ENCODE results near the gene FAM13C.

FAM13C gene

DNA sequence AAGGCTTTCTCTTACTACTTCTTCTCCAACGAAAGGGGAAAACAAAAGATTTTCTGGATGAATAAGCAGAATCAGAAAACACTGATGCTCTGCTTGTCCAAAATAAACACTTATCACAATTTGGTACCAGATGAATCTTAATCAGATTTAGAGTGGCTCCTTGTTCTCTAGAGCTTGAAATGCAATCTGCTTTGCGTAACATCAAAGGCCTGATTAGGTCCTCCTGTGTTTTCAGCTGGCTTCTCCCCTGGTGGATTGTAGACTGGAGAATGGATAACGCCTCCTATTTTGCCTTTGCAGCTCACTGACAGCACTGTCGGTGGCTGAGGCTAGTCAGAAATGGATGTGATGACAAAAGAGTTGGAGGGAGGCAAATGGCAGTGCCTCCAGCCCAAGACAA is 91.2 kb downstream of the FAM13C start:
- TF ChIP-seq MZF1 (tag by site-specific recombination; IDR thresholded peaks at IDR 0.05; ENCODE audit: borderline replicate concordance) (0 out of 2 replicates have a peak, but pooled peaks have one; percentile 12), TCF7L2 (IDR thresholded peaks at IDR 0.05; ENCODE audit: borderline replicate concordance, low read depth, low read length) (no peak)
- Histone ChIP-seq H3K9me3 (ENCODE audit: control insufficient read depth, insufficient read depth, low read depth, low read length) (no peaks in the 10 kb centered on the region), H3K4me1 (ENCODE audit: control insufficient read depth, insufficient read depth, low read length) (no peaks in the 10 kb centered on the region), H3K36me3 (ENCODE audit: control insufficient read depth in 2 of 2, insufficient read depth in 1 of 2, low read length in 2 of 2) (peaks cover 0 to 3% of the 10 kb centered on the region in 2 experiments; a peak in 1 of 3 replicates), H3K27ac (ENCODE audit: extremely low read depth, low read depth, low read length) (no peak overlapping the region), H3K4me3 (ENCODE audit: low read depth, low read length) (no peak overlapping the region)
- ChIA-PET CTCF (no interaction called here), POLR2A (no interaction called here)

- ChIA-PET POLR2A (no interaction called here), CTCF (no interaction called here)
- Histone ChIP-seq H3K9me3 (ENCODE audit: control insufficient read depth, insufficient read depth, low read depth, low read length) (no peaks in the 10 kb centered on the region), H3K27ac (ENCODE audit: extremely low read depth, low read depth, low read length) (no peak overlapping the region), H3K4me1 (ENCODE audit: control insufficient read depth, insufficient read depth, low read length) (no peaks in the 10 kb centered on the region), H3K4me3 (ENCODE audit: low read depth, low read length) (no peak overlapping the region), H3K36me3 (ENCODE audit: control insufficient read depth in 2 of 2, insufficient read depth in 1 of 2, low read length in 2 of 2) (peaks cover 0 to 3% of the 10 kb centered on the region in 2 experiments; a peak in 1 of 3 replicates)
- TF ChIP-seq KLF7 (tag by site-specific recombination; IDR thresholded peaks at IDR 0.05; ENCODE audit: borderline replicate concordance) (no peak), ZNF776 (tag by site-specific recombination; IDR thresholded peaks at IDR 0.05; ENCODE audit: borderline replicate concordance) (no peak), ZNF18 (tag by site-specific recombination; IDR thresholded peaks at IDR 0.05) (no peak), SCRT1 (tag by site-specific recombination; IDR thresholded peaks at IDR 0.05; ENCODE audit: borderline replicate concordance) (no peak), PRDM4 (tag by site-specific recombination; IDR thresholded peaks at IDR 0.05) (no peak), ZNF555 (tag by site-specific recombination; conservative IDR thresholded peaks at IDR 0.05) (no peak)
- TF ChIP-seq, protein P1, sequence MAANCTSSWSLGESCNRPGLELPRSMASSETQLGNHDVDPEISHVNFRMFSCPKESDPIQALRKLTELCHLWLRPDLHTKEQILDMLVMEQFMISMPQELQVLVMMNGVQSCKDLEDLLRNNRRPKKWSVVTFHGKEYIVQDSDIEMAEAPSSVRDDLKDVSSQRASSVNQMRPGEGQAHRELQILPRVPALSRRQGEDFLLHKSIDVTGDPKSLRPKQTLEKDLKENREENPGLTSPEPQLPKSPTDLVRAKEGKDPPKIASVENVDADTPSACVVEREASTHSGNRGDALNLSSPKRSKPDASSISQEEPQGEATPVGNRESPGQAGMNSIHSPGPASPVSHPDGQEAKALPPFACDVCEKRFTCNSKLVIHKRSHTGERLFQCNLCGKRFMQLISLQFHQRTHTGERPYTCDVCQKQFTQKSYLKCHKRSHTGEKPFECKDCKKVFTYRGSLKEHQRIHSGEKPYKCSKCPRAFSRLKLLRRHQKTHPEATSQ (tag by site-specific recombination; IDR thresholded peaks at IDR 0.05) = no peak
Measured at GRCh38 chr10:59270492-59270891, 91.9 kb downstream of the FAM13C start.

GRCh38 chr10:59269651-59270050 is 92.7 kb downstream of the FAM13C start:
- H3K4me3 ChIP-seq (ENCODE audit: low read depth, low read length) = no peak overlapping the region
- H3K27ac ChIP-seq (ENCODE audit: extremely low read depth, low read depth, low read length) = no peak overlapping the region
- TF ChIP-seq ZFP37 (tag by site-specific recombination; IDR thresholded peaks at IDR 0.05) (no peak), RBAK (tag by site-specific recombination; IDR thresholded peaks at IDR 0.05) (no peak), ZNF274 (IDR thresholded peaks at IDR 0.05; ENCODE audit: low read length) (no peak), ZNF274 (tag by site-specific recombination; IDR thresholded peaks at IDR 0.05; ENCODE audit: borderline replicate concordance) (no peak), ELK4 (IDR thresholded peaks at IDR 0.05; ENCODE audit: borderline replicate concordance, low read depth, low read length) (no peak), SP2 (tag by site-specific recombination; IDR thresholded peaks at IDR 0.05) (no peak), ZBTB10 (tag by site-specific recombination; IDR thresholded peaks at IDR 0.05) (no peak), ZNF138 (tag by site-specific recombination; IDR thresholded peaks at IDR 0.05; ENCODE audit: borderline replicate concordance) (no peak)
- H3K9me3 ChIP-seq (ENCODE audit: control insufficient read depth, insufficient read depth, low read depth, low read length) = no peaks in the 10 kb centered on the region
- CTCF ChIA-PET = interaction anchor here (0.7 kb wide), 1 partner anchor 317 kb away, joined by 3 read pairs; no protein-coding TSS in a partner anchor
- POLR2A ChIA-PET = no interaction called here
- H3K4me1 ChIP-seq (ENCODE audit: control insufficient read depth, insufficient read depth, low read length) = no peaks in the 10 kb centered on the region
- peaks cover 0 to 3% of the 10 kb centered on the region in 2 experiments; a peak in 1 of 3 replicates for H3K36me3 ChIP-seq (ENCODE audit: control insufficient read depth in 2 of 2, insufficient read depth in 1 of 2, low read length in 2 of 2)

Data from HEK293 (cell line).